Smooth muscle cell (in vitro differentiated cells): ENCODE results near the gene MYLK. TPM values are rescaled to one million over a fixed set of nuclear protein-coding genes. Genes with fewer than 3 reads are reported as not detected.
"Not testable (repeated sequence)": the region's sequence is repeated elsewhere in the genome, so short reads cannot be mapped to it uniquely, and the experiment has no call there.

Source experiments
- DNase-seq: peaks from one replicate; lab custom pipeline; 2025; ENCODE audit not compliant: unreplicated experiment; lab: John Stamatoyannopoulos, UW
- H2AFZ ChIP-seq: fragments of 200-600 bp; sonication (generic); 2 replicates; pipeline ENCODE4 v1.6.0; 2016; ENCODE audit warnings: antibody characterized with exemption, low read depth, mild to moderate bottlenecking
- H3F3A ChIP-seq: fragments of 200-600 bp; sonication (generic); 2 replicates; pipeline ENCODE4 v1.6.0; 2017; ENCODE audit warnings: antibody characterized with exemption, low read depth
- H3K27ac ChIP-seq: fragments of 200-600 bp; sonication (generic); 2 replicates; pipeline ENCODE4 v1.5.1; 2016; ENCODE audit warnings: low read depth, mild to moderate bottlenecking
- H3K27me3 ChIP-seq: fragments of 200-600 bp; sonication (generic); 2 replicates; pipeline ENCODE4 v1.6.1; 2016; ENCODE audit warnings: low read depth, mild to moderate bottlenecking
- H3K36me3 ChIP-seq: fragments of 200-600 bp; sonication (generic); 2 replicates; pipeline ENCODE4 v1.5.1; 2016; ENCODE audit warnings: low read depth
- H3K4me1 ChIP-seq: fragments of 200-600 bp; sonication (generic); 2 replicates; pipeline ENCODE4 v1.5.1; 2016; ENCODE audit warnings: low read depth
- H3K4me2 ChIP-seq: fragments of 200-600 bp; sonication (generic); 2 replicates; pipeline ENCODE4 v1.6.0; 2016; ENCODE audit warnings: mild to moderate bottlenecking
- H3K4me3 ChIP-seq: fragments of 200-600 bp; sonication (generic); 2 replicates; pipeline ENCODE4 v1.5.1; 2016; ENCODE audit warnings: mild to moderate bottlenecking
- H3K79me2 ChIP-seq: fragments of 200-600 bp; sonication (generic); 2 replicates; pipeline ENCODE4 v1.6.0; 2016; ENCODE audit warnings: low read depth, mild to moderate bottlenecking
- H3K9ac ChIP-seq: fragments of 200-600 bp; sonication (generic); 2 replicates; pipeline ENCODE4 v1.6.0; 2016; ENCODE audit warnings: low read depth
- H3K9me3 ChIP-seq: fragments of 200-600 bp; sonication (generic); replicated peaks from 2 replicates; pipeline ENCODE4 v1.5.1; 2016; ENCODE audit warnings: low read depth
- H4K20me1 ChIP-seq: fragments of 200-600 bp; sonication (generic); 2 replicates; pipeline ENCODE4 v1.6.0; 2016; ENCODE audit warnings: low read depth
- WGBS: methylation state at CpG from one replicate; pipeline ENCODE4 v1.1.7; 2016; ENCODE audit warnings: low lambda C conversion rate; 5-methylcytosine and 5-hydroxymethylcytosine counted together
- polyA plus RNA-seq: library from polyadenylated mRNA; unstranded; fragments of >200 nt; fragmentation: Nextera tagmentation; extraction: Ambion mirVana; gene quantifications from 2 replicates; pipeline ENCODE4 v1.2.1, GENCODE V29; 2016
- total RNA-seq: library from RNA; depleted of rRNA; stranded (reverse); fragments of >200 nt; gene quantifications from 2 replicates; pipeline ENCODE4 v1.2.3, GENCODE V29; 2014
- TF ChIP-seq, protein P1 (sequence below): fragments of 200-600 bp; sonication (generic); IDR thresholded peaks from 2 replicates; pipeline ENCODE4 v1.5.1; 2017; ENCODE audit warnings: borderline replicate concordance, mild to moderate bottlenecking, antibody characterized with exemption; ENCODE audit not compliant: insufficient read depth, poor library complexity, severe bottlenecking

Gene MYLK
- total and polyA plus RNA-seq, 2 experiments from 2014 or later: 13.6 to 25.5 TPM

- H3K36me3 ChIP-seq: peaks cover 4% of the 10 kb centered on the region
- no peak overlapping the region for H3K4me3 ChIP-seq
- H3K9me3 ChIP-seq: no peaks in the 10 kb centered on the region
- TF ChIP-seq, protein P1, sequence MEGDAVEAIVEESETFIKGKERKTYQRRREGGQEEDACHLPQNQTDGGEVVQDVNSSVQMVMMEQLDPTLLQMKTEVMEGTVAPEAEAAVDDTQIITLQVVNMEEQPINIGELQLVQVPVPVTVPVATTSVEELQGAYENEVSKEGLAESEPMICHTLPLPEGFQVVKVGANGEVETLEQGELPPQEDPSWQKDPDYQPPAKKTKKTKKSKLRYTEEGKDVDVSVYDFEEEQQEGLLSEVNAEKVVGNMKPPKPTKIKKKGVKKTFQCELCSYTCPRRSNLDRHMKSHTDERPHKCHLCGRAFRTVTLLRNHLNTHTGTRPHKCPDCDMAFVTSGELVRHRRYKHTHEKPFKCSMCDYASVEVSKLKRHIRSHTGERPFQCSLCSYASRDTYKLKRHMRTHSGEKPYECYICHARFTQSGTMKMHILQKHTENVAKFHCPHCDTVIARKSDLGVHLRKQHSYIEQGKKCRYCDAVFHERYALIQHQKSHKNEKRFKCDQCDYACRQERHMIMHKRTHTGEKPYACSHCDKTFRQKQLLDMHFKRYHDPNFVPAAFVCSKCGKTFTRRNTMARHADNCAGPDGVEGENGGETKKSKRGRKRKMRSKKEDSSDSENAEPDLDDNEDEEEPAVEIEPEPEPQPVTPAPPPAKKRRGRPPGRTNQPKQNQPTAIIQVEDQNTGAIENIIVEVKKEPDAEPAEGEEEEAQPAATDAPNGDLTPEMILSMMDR: no peak
- H3K4me1 ChIP-seq: peaks cover 3% of the 10 kb centered on the region
- H3K4me2 ChIP-seq: no peak overlapping the region
- no peak overlapping the region for H3K9ac ChIP-seq
- H3K27me3 ChIP-seq: no peaks in the 10 kb centered on the region
- WGBS: 91% methylated on average over 6 of the region's 6 CpGs
- H3K79me2 ChIP-seq: no peaks in the 10 kb centered on the region
- no peak overlapping the region for H2AFZ ChIP-seq
- no peak overlapping the region for H3K27ac ChIP-seq
- no peaks in the 10 kb centered on the region for H4K20me1 ChIP-seq
- DNase-seq: no peak
- H3F3A ChIP-seq: peaks cover 5% of the 10 kb centered on the region
Observed at GRCh38 chr3:123616593-123616992, 267.5 kb downstream of the MYLK start.

DNA sequence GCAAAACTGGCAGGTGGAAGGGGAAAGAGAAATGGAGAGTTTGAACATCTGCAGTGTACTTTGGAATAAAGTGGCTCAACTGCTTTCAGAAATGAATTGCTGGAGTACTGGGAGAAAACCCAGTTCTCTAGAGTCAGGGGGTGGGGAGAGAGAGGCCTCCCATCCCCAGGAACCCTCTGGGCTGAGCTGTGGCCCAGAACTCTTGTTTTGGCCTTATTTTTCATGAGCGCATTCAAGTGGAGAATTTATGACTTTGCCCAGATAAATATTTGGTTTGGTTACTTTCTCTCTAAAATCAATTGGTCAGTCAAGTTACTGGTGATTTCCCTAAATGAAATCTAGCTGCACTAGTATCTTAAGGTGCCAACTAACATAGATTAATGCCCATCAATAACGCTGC lies 270.6 kb downstream of the MYLK start:
- no peak for DNase-seq
- H3K9me3 ChIP-seq: no peaks in the 10 kb centered on the region
- no peak overlapping the region for H3K4me2 ChIP-seq
- 99% methylated on average over 2 of the region's 2 CpGs for WGBS
- H3K4me1 ChIP-seq: no peaks in the 10 kb centered on the region
- no peaks in the 10 kb centered on the region for H4K20me1 ChIP-seq
- peaks cover 9% of the 10 kb centered on the region for H3F3A ChIP-seq
- no peak overlapping the region for H2AFZ ChIP-seq
- H3K79me2 ChIP-seq: no peaks in the 10 kb centered on the region
- no peak overlapping the region for H3K27ac ChIP-seq
- H3K27me3 ChIP-seq: no peaks in the 10 kb centered on the region
- H3K36me3 ChIP-seq: peaks cover 4% of the 10 kb centered on the region
- TF ChIP-seq, protein P1: no peak
- no peak overlapping the region for H3K9ac ChIP-seq
- no peak overlapping the region for H3K4me3 ChIP-seq

DNA sequence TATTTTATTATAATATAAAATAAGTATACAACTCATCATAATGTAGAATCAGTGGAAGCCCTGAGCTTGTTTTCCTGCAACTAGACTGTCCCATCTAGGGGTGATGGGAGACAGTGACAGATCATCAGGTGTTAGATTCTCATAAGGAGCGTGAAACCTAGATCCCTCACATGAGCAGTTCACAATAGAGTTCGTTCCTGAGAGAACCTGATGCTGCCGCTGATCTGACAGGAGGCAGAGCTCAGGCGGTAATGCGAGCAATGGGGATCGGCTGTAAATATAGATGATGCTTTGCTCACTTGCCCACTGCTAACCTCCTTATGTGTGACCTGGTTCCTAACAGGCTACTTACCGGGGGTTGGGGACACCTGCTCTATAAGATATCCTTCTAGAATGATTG lies 272.5 kb downstream of the MYLK start:
- not testable (repeated sequence) for H3K4me3 ChIP-seq, H3K4me1 ChIP-seq, H2AFZ ChIP-seq, H3K4me2 ChIP-seq, H3K79me2 ChIP-seq, H3K9me3 ChIP-seq, H3K27me3 ChIP-seq, H3K9ac ChIP-seq, H3K36me3 ChIP-seq, H3K27ac ChIP-seq, H4K20me1 ChIP-seq, DNase-seq
- 97% methylated on average over 7 of the region's 7 CpGs for whole genome bisulfite sequencing
- peaks cover 12% of the 10 kb centered on the region for H3F3A ChIP-seq

DNA sequence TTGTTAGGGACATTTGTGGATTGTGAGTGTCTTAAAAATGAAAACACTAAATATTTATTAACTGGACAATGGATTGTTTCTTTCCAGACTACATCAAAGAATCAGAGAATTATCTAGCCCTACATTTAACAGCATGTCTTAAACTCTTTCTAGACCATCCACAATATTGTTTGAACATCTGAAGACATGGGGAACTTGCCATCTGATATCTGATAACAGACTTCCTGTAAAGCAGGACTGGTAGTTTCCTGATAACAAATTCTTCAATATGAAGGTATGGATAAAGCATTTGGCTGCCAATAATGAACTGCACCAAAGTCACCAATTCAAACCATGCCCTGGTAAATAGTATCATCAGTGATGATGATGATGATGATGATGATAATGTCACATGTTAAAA lies 273.1 kb downstream of the MYLK start:
- H3K4me3 ChIP-seq: no peak overlapping the region
- no peak for DNase-seq
- H3K4me1 ChIP-seq: no peaks in the 10 kb centered on the region
- TF ChIP-seq, protein P1: no peak
- no peaks in the 10 kb centered on the region for H3K9me3 ChIP-seq
- peaks cover 12% of the 10 kb centered on the region for H3F3A ChIP-seq
- no peak overlapping the region for H2AFZ ChIP-seq
- no peaks in the 10 kb centered on the region for H3K27me3 ChIP-seq
- no peaks in the 10 kb centered on the region for H4K20me1 ChIP-seq
- H3K4me2 ChIP-seq: no peak overlapping the region
- H3K27ac ChIP-seq: no peak overlapping the region
- H3K9ac ChIP-seq: no peak overlapping the region
- peaks cover 4% of the 10 kb centered on the region for H3K36me3 ChIP-seq
- peaks cover 4% of the 10 kb centered on the region for H3K79me2 ChIP-seq
